ENCODE data around the gene IMP4. TPM values are rescaled to one million over a fixed set of nuclear protein-coding genes. Genes with fewer than 3 reads are reported as not detected.

The IMP4 gene
- polyA plus RNA-seq, 12 donors, result 34.0 to 60.2 (median 38.5) TPM; not detected in 1

GRCh38 chr2:130353291-130354138 is 10.8 kb downstream of the IMP4 start:
- no peak for DNase-seq

- no peak for DNase-seq
These were observed 11.4 kb downstream of the IMP4 start for GRCh38 chr2:130354139-130354428.

DNA sequence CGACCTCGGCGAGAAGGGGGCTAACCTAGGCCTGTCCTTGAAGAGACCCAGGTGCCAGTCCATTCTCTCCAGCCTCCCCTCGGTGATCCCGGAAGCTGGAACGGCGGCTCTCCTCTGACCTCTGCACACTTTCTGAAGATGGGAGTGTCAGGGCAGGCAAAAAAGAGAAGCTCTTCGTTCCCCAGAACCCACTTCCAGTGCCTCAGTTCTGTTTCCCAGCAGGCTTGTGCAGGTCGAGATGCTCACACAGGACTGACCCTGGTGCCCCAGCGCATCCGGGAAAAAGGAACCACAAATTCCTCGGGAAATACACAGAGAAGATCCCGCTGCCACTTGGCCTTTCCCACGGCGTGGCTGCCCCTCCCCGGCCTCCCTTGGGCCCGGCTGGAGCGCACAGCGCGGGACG is 12.5 kb downstream of the IMP4 start:
- DNase-seq, result no peak

- DNase-seq, result peak; percentile 80
These were observed 13.1 kb downstream of the IMP4 start, which contains the start of gene PTPN18 for GRCh38 chr2:130355578-130356431. Gene PTPN18 (plus strand): TSS chr2:130356056. CDS start chr2:130356108, 52 bp downstream.

DNA sequence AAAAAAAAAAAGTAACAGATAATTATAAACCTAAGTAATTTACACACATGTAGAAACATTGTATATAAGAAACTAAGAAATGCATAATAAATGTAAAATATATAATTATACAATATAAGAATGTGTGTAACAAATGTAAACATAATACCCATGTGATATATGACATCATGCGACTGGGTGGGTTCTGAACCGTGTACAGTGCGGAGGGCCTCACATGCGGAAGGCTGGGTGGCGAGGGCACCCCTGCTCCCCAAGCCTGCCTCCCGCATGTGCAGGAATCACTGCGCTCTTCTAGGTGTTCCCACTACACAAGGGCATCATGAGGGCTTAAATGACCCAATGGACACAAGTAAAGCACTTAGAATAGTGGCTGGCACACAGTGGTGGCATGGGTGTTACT is 15.2 kb downstream of the IMP4 start:
- no peak for DNase-seq

DNA sequence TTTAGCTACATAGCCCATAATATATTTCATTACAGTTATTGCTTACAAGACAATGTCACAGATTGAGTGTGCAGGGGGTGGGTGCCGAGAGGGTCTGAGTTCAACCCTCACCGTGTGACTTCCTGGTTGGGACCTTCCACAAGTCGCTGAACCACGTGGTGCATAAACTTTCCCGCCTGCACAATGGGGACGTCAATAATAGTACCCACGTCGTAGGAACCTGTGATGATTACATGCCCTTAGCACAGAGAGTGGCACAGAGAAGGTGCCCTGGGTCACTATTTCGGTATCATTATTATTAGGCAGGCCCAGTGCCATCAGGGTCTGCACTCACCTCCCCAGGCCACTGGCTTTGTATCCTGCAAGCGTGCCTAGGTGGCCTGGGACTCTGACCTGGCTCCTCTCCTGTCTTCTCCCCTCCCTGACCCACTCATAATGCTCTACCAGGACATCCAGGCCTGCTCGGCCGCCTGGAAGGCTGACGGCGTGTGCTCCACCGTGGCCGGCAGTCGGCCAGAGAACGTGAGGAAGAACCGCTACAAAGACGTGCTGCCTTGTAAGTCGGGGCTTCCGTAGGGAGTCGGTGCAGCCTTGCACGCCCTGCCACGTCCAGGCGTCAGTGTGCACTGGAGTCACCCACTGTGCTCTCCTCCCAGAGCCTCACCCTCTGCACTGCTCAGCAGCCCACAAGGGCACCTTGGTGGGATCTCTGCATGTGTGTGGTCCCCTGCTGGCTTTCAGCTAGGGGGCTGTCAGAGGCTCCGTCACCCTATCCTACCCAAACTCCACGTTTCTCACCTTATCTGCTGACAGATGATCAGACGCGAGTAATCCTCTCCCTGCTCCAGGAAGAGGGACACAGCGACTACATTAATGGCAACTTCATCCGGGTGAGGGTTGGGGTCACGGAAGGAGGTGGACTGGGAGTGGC is 16.0 kb downstream of the IMP4 start:
- DNase-seq, result no peak

DNA sequence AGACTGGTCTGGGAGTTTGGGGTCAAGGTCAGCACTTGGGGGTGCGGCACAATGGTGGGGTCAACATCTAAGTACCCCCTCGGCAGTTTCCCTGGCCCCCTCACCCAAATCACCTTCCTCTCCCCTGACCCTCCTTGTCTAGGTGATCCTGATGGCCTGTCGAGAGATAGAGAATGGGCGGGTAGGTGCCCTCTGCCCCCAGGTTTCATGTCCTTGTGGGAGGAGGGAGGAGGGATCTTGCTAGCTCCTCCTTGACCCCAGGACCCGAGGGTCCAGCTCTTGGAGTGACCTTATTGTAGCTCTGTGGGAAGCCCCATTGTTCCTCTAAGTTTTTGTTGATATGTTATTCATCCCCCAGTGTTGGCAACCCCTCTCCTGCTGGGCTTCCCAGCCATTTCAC is 16.8 kb downstream of the IMP4 start:
- DNase-seq, result no peak

GRCh38 chr2:130363479-130363878 is 20.8 kb downstream of the IMP4 start:
- DNase-seq, result no peak

GRCh38 chr2:130365075-130365474 is 22.4 kb downstream of the IMP4 start:
- no peak for DNase-seq

DNA sequence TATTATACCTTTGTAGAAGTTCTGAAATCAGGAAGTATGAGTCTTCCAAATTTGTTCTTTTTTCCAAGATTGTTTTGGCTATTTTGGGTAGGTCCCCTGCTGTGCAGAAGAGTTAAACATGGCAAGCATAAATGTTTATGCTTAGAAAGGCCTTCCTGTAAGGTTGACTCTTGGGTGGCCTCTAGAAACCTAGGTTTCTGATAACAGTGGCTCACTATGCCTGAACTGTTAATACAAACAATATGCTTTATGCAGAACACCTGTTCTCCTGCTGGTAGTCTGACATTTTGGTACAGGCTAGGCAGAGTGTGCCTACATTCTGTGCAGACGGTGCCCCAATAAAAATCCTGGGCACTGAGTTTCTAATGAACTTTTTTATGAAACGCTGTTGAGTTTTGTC is 23.3 kb downstream of the IMP4 start:
- no peak for DNase-seq

DNA sequence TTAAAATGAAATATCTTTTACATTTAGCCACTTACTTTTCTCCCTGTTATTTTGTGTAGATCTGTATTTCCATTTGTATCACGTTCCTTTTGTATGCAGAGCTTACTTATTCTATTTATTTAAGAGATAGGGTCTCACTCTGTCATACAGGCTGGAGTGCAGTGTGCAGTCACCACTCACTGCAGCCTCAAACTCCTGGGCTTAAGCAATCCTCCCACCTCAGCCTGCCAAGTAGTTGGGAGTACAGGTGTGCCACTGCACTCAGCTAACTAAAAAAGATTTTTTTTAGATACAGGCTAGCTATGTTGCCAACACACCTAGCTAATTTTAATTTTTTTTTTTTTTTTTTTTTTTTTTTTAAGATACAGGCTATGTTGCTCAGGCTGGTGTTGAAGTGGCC is 24.0 kb downstream of the IMP4 start:
- no peak for DNase-seq

DNA sequence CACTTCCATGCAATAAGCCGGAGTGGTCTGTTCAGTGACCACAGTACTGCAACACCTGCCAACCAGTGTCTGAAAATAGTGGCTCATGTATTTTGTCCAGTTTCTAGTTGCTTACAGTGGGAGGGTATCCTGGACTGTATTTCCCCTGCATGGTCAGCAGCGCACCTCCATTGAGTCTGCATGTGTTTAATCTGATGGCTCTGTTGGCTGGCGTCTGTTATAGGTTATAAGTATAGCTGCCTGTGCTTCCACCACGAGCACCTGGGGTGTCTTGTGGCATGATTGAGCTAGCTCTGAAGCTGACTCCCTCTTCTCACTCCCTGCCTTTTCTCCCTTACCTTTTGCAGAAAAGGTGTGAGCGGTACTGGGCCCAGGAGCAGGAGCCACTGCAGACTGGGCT is 26.1 kb downstream of the IMP4 start:
- DNase-seq, result no peak

DNA sequence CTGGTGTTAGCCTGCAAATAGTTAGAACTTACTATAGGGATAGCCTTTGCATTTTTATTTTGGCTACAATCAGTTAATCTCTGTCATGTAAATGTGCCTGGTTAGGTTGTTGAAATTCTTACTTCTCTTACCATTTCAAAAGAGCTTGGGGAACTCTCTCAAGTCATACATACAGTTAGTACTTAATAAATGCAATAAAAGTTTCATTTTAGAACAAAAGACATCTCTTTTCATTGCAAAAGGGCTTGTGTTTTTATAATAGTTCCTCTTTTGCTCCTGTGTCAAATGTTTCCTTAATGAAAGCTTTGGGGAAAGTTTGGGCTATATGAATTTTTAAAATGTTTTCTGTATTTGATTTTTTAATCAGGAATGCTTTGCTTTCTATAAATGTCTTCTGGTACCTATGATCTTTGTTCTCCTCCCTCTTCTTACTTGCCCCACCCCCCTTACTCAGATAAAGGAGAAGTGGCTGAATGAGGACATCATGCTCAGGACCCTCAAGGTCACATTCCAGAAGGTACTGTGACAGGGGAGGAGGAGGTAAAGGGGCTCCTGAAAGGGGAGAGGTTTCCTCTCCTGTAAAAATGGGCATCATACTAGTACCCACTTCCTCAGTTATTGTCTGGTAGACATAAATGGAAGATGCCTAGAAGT is 26.7 kb downstream of the IMP4 start:
- DNase-seq, result no peak

GRCh38 chr2:130369965-130370341 is 27.3 kb downstream of the IMP4 start:
- DNase-seq, result no peak

GRCh38 chr2:130370490-130370889 is 27.8 kb downstream of the IMP4 start:
- no peak for DNase-seq

GRCh38 chr2:130371723-130372054 is 29.0 kb downstream of the IMP4 start:
- DNase-seq, result no peak

DNA sequence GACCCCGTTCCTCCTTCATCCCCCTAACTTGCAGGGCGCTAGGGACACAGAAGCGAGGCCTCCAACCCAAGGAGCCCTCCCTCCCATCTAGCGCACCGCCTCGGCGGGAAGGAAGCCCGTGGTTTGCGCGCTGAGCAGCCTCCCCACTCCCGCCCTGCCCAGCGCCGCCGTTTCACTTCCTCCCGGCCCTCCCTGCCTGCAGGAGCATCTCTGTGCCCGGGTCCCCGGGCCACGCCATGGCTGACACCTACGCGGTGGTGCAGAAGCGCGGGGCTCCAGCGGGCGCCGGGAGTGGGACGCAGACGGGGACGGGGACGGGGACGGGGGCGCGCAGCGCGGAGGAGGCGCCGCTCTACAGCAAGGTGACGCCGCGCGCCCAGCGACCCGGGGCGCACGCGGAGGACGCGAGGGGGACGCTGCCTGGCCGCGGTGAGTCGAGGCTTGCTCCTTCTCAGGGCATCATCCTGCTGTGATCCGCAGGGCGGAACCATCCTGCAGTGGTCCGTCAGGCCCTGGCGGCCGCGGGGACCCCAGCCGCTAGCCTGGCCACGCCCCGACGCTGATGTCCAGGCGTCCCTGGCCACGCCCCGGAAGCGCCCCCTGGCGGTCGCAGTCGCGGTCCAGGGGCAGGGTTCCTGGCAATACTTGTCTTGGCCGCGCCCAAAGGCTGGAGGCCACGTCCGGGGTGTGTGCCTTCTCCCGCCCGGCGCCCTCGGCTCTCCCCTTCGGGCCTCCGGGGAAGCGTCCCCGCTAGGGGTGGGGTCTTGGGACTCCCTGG is 29.5 kb downstream of the IMP4 start:
- DNase-seq, result peak; percentile 89

DNA sequence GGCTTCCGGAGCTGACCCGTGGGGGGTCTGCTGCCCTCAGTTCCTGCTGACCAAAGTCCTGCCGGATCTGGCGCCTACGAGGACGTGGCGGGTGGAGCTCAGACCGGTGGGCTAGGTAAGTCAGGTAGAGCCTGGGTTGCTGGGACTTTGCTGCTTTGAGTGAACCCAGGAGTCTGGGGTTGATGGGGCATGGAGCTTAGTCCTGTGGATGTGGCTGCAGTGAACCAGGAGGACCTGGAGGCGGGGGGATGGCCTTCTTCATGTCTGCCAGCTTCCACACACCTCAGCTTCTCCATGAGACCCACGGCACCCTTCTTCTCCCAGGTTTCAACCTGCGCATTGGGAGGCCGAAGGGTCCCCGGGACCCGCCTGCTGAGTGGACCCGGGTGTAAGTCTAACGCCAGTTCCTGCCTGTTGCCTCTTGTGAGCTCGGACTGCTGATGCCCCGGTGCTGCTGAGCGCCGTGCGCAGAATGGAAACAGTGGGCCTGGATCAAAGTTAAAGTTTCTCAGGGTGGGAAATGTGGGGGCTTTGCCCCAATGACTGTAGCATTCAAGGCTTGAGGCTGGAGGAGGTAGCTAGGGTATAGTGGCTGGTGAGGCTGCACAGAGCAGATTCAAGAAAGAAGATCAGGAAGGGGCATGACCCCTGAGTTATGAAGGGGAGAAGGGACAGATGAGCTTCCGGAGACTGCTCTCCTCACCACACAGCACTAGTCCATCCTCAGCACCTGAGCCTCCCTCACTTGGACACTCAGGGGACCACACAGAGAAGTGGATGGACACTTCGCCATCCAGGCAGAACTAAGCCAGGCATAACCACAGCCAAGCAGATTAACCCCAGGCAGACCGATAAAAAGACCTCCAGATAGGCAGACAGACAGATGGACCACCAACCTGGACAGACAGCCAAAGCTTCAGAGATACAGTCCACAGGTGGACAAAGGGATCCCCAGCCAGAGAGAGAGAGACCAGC is 30.4 kb downstream of the IMP4 start:
- DNase-seq, result no peak

DNA sequence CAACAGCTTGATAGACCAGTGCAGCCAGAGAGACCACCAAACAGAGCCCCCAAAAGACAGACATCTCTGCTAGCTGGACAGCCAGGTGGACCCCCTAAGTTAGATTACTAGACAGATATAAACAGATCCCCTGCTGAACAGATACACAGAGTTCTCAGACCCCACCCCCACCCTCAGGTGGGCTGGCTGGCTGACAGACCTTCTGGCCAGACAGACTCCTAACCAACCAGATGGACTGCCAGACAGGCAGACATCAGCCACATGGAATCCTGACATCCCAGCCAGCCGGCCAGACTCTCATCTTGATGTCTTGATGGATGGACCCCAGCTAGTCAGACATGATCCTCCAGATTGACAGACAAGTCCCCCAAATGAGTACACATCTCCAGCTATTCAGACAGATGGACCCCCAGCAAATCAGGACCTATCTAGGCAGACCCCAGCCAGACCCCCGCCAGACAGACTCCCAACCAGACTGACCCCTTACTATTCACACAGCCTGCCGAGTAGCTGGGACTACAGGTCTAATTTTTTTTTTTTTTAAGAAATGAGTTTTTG is 31.2 kb downstream of the IMP4 start:
- no peak for DNase-seq
